NCI-H748 (cell line): Measurements from ENCODE around the gene C20orf96.
"Not testable (repeated sequence)": the region's sequence is repeated elsewhere in the genome, so short reads cannot be mapped to it uniquely, and the experiment has no call there.

Source experiments
- DNase-seq: peaks from one replicate; lab custom pipeline; 2025; ENCODE audit not compliant: unreplicated experiment; lab: John Stamatoyannopoulos, UW

C20orf96 gene

GRCh38 chr20:237489-237888 lies 53.1 kb downstream of the C20orf96 start:
- DNase-seq: no peak

GRCh38 chr20:235891-236290 lies 54.7 kb downstream of the C20orf96 start:
- peak; percentile 24 for DNase-seq

- DNase-seq: no peak
Observed at GRCh38 chr20:227439-228105, 63.0 kb downstream of the C20orf96 start.

GRCh38 chr20:226958-227357 lies 63.6 kb downstream of the C20orf96 start, which contains the start of gene DEFB129:
Gene DEFB129 (plus strand): TSS chr20:227258. CDS start chr20:227289, 31 bp downstream.
- no peak for DNase-seq

- not testable (repeated sequence) for DNase-seq
Observed at GRCh38 chr20:225879-226278, 64.7 kb downstream of the C20orf96 start.

GRCh38 chr20:221258-221830 lies 69.2 kb downstream of the C20orf96 start:
- no peak for DNase-seq
